Smooth muscle cell (in vitro differentiated cells): Measurements from ENCODE around the gene TTC28. TPM values are rescaled to one million over a fixed set of nuclear protein-coding genes. Genes with fewer than 3 reads are reported as not detected.

Source experiments
- DNase-seq: peaks from one replicate; lab custom pipeline; 2025; ENCODE audit not compliant: unreplicated experiment; lab: John Stamatoyannopoulos, UW
- H2AFZ ChIP-seq: fragments of 200-600 bp; sonication (generic); 2 replicates; pipeline ENCODE4 v1.6.0; 2016; ENCODE audit warnings: antibody characterized with exemption, low read depth, mild to moderate bottlenecking
- H3F3A ChIP-seq: fragments of 200-600 bp; sonication (generic); 2 replicates; pipeline ENCODE4 v1.6.0; 2017; ENCODE audit warnings: antibody characterized with exemption, low read depth
- H3K27ac ChIP-seq: fragments of 200-600 bp; sonication (generic); 2 replicates; pipeline ENCODE4 v1.5.1; 2016; ENCODE audit warnings: low read depth, mild to moderate bottlenecking
- H3K27me3 ChIP-seq: fragments of 200-600 bp; sonication (generic); 2 replicates; pipeline ENCODE4 v1.6.1; 2016; ENCODE audit warnings: low read depth, mild to moderate bottlenecking
- H3K36me3 ChIP-seq: fragments of 200-600 bp; sonication (generic); 2 replicates; pipeline ENCODE4 v1.5.1; 2016; ENCODE audit warnings: low read depth
- H3K4me1 ChIP-seq: fragments of 200-600 bp; sonication (generic); 2 replicates; pipeline ENCODE4 v1.5.1; 2016; ENCODE audit warnings: low read depth
- H3K4me2 ChIP-seq: fragments of 200-600 bp; sonication (generic); 2 replicates; pipeline ENCODE4 v1.6.0; 2016; ENCODE audit warnings: mild to moderate bottlenecking
- H3K4me3 ChIP-seq: fragments of 200-600 bp; sonication (generic); 2 replicates; pipeline ENCODE4 v1.5.1; 2016; ENCODE audit warnings: mild to moderate bottlenecking
- H3K79me2 ChIP-seq: fragments of 200-600 bp; sonication (generic); 2 replicates; pipeline ENCODE4 v1.6.0; 2016; ENCODE audit warnings: low read depth, mild to moderate bottlenecking
- H3K9ac ChIP-seq: fragments of 200-600 bp; sonication (generic); 2 replicates; pipeline ENCODE4 v1.6.0; 2016; ENCODE audit warnings: low read depth
- H3K9me3 ChIP-seq: fragments of 200-600 bp; sonication (generic); replicated peaks from 2 replicates; pipeline ENCODE4 v1.5.1; 2016; ENCODE audit warnings: low read depth
- H4K20me1 ChIP-seq: fragments of 200-600 bp; sonication (generic); 2 replicates; pipeline ENCODE4 v1.6.0; 2016; ENCODE audit warnings: low read depth
- CTCF ChIP-seq: fragments of 200-600 bp; sonication (generic); IDR thresholded peaks from 2 replicates; pipeline ENCODE4 v1.5.1; 2017; ENCODE audit warnings: borderline replicate concordance, mild to moderate bottlenecking, antibody characterized with exemption; ENCODE audit not compliant: insufficient read depth, poor library complexity, severe bottlenecking
- WGBS: methylation state at CpG from one replicate; pipeline ENCODE4 v1.1.7; 2016; ENCODE audit warnings: low lambda C conversion rate; 5-methylcytosine and 5-hydroxymethylcytosine counted together
- polyA plus RNA-seq: library from polyadenylated mRNA; unstranded; fragments of >200 nt; fragmentation: Nextera tagmentation; extraction: Ambion mirVana; gene quantifications from 2 replicates; pipeline ENCODE4 v1.2.1, GENCODE V29; 2016
- total RNA-seq: library from RNA; depleted of rRNA; stranded (reverse); fragments of >200 nt; gene quantifications from 2 replicates; pipeline ENCODE4 v1.2.3, GENCODE V29; 2014

TTC28 gene
- total and polyA plus RNA-seq, 2 experiments from 2014 or later, result 6.3 to 17.9 TPM

DNA sequence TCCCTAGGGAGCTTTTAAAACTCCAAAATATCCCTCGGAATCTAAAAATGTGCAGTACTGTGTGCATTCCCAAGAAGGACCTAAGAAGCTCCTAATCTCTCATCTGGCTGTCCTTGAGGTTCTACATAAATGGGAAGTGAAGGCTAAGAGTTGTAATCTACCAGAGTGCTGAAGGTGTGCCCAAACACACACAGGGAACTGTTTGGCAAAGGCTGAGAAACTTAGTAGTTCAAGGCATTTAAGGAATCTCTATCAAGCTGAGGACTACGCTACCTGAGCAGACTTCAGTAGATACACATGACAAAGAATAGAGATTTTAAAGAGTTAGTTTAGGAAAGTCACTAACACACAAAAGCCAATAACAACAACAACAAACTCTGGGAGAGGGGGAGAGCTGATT lies 71.1 kb downstream of the TTC28 start:
- Histone ChIP-seq H3K27me3 (no peaks in the 10 kb centered on the region), H3K9me3 (no peaks in the 10 kb centered on the region), H4K20me1 (no peaks in the 10 kb centered on the region), H3K9ac (no peak overlapping the region), H2AFZ (no peak overlapping the region), H3K79me2 (no peaks in the 10 kb centered on the region), H3F3A (no peaks in the 10 kb centered on the region), H3K4me1 (no peaks in the 10 kb centered on the region), H3K36me3 (no peaks in the 10 kb centered on the region), H3K4me3 (no peak overlapping the region), H3K4me2 (no peak overlapping the region), H3K27ac (no peak overlapping the region)
- TF ChIP-seq CTCF, result no peak
- DNase-seq, result no peak
- 93% methylated on average over 2 of the region's 2 CpGs for WGBS

GRCh38 chr22:28607795-28608194 lies 71.8 kb downstream of the TTC28 start:
- no peak for DNase-seq
- Histone ChIP-seq H3K4me2 (no peak overlapping the region), H3K4me1 (no peaks in the 10 kb centered on the region), H3K27ac (no peak overlapping the region), H3K36me3 (no peaks in the 10 kb centered on the region), H3K9me3 (no peaks in the 10 kb centered on the region), H3K9ac (no peak overlapping the region), H4K20me1 (no peaks in the 10 kb centered on the region), H3F3A (no peaks in the 10 kb centered on the region), H3K4me3 (no peak overlapping the region), H3K27me3 (no peaks in the 10 kb centered on the region), H2AFZ (no peak overlapping the region), H3K79me2 (no peaks in the 10 kb centered on the region)
- TF ChIP-seq CTCF, result no peak

DNA sequence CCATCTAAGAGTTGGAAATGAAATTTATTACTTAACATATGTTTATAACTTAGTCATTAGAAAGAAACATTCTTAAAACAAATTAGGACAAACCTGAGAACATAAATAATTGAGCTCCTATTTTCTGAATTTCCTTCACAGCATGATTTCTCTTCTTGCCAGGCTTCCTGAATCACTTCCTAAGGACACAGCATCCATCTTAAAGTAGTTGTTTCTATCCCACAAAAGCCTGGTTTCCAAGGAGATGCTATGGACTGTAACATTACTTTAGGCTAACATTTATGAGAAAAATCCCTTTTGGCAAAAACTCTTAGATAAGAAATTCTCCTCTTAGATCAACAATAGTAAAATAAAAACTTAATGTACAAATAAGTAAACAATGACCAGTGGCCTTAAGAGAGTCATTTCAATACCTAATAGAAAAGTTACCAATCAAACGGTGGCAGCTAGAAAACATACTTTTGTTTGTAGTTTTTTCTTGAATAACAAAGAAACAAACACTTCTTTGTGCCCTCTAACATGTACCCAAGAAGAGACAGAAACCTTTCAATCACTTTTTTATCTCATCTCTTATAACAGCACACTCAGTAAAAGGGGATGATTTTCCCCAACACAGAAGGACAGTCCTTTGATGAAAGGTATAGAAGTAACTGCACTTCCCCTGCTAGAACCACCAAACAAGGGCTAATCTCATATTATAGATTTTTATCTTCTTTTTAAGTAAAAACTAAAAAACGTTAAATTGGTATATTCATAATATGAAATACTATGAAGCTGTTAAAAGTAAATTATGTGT lies 74.5 kb downstream of the TTC28 start:
- H3K27me3 ChIP-seq, result no peaks in the 10 kb centered on the region
- H3K4me3 ChIP-seq, result no peak overlapping the region
- H3K4me2 ChIP-seq, result no peak overlapping the region
- H2AFZ ChIP-seq, result no peak overlapping the region
- no peak for TF ChIP-seq CTCF
- WGBS, result 70% methylated on average over 2 of the region's 2 CpGs
- H3K9me3 ChIP-seq, result no peaks in the 10 kb centered on the region
- DNase-seq, result no peak
- H4K20me1 ChIP-seq, result no peaks in the 10 kb centered on the region
- H3K4me1 ChIP-seq, result no peaks in the 10 kb centered on the region
- no peaks in the 10 kb centered on the region for H3K79me2 ChIP-seq
- H3K36me3 ChIP-seq, result no peaks in the 10 kb centered on the region
- H3K27ac ChIP-seq, result no peak overlapping the region
- no peak overlapping the region for H3K9ac ChIP-seq
- H3F3A ChIP-seq, result no peaks in the 10 kb centered on the region

GRCh38 chr22:28601915-28602314 lies 77.7 kb downstream of the TTC28 start:
- DNase-seq, result no peak
- Histone ChIP-seq H4K20me1 (no peaks in the 10 kb centered on the region), H3K4me3 (no peak overlapping the region), H3K9me3 (no peaks in the 10 kb centered on the region), H3K36me3 (no peaks in the 10 kb centered on the region), H2AFZ (no peak overlapping the region), H3F3A (no peaks in the 10 kb centered on the region), H3K27ac (no peak overlapping the region), H3K4me1 (no peaks in the 10 kb centered on the region), H3K79me2 (no peaks in the 10 kb centered on the region), H3K9ac (no peak overlapping the region), H3K4me2 (no peak overlapping the region), H3K27me3 (no peaks in the 10 kb centered on the region)
- no peak for TF ChIP-seq CTCF
